ENCODE measurements around the gene RAI1.

The RAI1 gene

DNA sequence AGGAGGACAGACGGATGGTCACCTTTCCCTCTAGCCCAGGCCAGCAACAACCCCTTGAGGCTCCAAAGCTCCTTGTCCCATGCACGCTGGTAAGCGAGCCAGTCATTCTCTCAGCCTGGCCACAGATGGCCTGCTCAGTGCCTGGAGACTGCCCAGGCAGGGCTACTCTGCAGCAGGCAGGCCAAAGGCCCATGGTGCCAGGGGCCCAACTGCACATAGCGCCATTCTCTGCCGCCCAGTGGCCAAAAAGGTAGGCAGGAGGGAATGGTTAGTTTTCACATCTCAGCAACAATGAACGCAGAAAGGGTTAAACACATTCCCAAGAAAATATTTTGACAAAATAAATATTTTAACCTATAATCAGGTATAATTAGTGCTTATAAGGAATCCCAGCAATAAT, 163.2 kb downstream of the RAI1 start:
- H3K4me3 ChIP-seq (ENCODE audit: low read depth, low read length) = no peak overlapping the region
- DNase-seq (ENCODE audit: low read depth) = no peak

DNA sequence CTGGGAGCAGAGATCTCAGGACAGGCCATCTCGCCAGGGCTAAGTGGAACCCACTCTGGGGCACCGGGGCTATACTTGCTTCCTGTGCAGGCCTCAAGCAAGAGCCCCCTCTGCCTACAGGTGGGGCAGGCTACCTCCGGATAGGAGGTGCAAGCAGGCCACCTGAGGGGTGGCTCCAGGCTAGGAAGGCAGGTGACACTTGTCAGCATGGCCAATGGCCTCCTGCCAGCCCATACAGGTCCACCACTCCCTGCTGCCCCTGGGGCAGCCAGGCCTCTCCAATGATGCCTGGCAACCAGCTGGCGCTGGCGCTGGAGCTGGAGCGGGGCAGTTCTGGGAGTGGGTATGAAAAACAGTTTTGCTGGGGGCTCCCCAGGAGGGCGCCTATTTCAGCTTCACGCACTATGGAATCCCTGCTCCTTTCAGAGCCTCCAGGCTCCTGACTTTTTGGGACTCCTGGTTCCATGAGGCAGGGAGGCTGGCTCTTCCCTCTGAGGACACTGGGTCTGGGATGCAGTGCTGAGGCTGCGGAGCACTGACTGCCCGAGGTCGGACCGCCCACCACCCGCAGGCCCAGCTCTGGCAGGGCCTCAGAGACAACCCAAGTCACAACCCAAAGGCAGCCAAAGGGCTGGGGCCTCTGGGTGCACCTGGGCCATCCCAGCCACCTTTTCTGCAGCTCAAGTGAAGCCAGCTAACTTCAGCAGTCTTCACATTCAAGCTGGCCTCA, 164.0 kb downstream of the RAI1 start:
- no peak for DNase-seq (ENCODE audit: low read depth)
- H3K4me3 ChIP-seq (ENCODE audit: low read depth, low read length) = no peak overlapping the region

DNA sequence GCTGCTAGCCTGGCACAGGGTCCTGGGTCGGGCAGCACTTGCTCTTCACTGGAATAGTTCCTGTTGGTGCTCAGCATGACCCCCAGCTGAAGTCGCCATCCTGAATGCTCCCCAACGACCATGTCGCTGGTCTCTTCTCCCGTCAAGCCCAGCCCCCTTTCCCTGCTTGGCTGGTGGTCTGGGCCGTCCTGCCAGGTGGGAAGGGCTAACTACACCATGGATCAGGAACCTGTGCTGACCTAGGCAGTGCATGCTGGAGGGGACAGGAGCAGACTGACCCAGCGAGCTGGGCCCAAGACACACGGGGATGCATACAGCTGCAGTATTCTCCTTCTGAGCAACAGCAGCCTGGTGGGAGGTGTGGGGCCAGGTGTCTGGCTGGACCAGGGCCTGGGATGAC, 164.7 kb downstream of the RAI1 start:
- no peak for DNase-seq (ENCODE audit: low read depth)
- no peak overlapping the region for H3K4me3 ChIP-seq (ENCODE audit: low read depth, low read length)

DNA sequence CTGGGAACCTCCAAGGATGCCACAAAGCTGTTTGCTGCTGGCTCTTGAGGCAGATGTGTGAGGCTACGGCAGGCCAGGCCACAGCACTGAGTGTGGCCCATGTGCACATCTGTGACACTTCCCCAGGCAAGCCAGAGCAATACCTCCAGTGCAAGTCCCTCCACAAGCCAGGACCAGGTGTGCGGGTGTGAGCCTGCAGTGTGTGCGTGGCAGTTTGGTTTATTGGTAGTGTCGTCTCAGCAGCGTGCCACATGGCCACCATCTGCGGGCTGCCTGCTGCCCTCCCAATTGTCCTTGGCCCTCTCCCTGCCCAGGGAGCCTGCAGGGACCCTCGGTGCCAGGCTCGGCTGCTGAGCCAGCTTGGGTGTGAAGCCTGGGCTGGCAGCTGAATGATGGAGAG, 165.4 kb downstream of the RAI1 start:
- no peak for DNase-seq (ENCODE audit: low read depth)
- no peak overlapping the region for H3K4me3 ChIP-seq (ENCODE audit: low read depth, low read length)

DNA sequence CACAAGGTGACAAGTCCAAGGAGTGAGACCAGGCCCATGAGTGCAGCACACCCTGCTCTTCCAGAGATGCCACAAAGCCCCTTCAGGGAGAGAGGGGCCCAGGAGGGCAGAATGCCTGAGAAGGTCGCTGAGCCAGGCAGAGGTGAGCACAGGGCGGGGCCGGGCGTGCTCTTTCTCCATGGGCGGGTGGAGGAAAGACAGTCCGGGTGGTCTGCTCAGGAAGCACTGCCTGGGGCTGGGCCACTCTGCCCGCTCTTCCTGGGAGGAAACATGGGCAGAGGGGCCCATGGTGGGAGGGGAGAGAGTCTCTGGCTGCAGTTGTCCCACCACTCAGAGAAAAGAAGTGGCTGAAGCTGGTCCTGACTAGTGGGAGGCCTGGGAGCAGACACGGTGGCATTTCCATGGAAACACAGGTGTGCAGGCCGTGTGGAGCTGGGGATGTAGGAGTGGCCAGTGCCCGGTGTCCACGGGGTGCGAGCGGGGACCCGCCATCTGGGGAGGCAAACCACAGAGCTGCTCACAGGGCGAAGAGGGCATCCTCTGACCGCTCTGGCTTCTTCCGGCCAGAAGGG, 165.9 kb downstream of the RAI1 start:
- no peak overlapping the region for H3K4me3 ChIP-seq (ENCODE audit: low read depth, low read length)
- DNase-seq (ENCODE audit: low read depth) = no peak

DNA sequence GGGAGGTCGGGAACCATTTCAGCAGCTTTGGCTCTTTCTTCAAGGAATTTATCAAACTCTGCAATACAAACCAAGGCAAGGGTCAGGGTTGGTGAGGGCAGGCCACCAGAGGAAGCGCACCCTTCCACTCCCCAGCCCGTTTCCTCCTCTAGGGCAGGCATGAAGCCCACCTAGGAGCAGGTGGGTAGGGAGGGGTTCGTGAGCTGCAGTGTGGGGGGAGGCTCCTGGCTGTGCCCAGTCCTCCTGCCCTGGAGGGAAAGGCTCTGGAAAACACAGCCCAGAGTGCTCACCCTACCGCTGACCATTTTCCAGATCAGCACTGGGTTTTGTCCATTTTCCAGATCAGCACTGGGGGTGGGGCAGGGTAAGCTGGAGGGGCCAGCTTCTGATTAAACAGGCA, 166.5 kb downstream of the RAI1 start:
- no peak overlapping the region for H3K4me3 ChIP-seq (ENCODE audit: low read depth, low read length)
- DNase-seq (ENCODE audit: low read depth) = no peak

DNA sequence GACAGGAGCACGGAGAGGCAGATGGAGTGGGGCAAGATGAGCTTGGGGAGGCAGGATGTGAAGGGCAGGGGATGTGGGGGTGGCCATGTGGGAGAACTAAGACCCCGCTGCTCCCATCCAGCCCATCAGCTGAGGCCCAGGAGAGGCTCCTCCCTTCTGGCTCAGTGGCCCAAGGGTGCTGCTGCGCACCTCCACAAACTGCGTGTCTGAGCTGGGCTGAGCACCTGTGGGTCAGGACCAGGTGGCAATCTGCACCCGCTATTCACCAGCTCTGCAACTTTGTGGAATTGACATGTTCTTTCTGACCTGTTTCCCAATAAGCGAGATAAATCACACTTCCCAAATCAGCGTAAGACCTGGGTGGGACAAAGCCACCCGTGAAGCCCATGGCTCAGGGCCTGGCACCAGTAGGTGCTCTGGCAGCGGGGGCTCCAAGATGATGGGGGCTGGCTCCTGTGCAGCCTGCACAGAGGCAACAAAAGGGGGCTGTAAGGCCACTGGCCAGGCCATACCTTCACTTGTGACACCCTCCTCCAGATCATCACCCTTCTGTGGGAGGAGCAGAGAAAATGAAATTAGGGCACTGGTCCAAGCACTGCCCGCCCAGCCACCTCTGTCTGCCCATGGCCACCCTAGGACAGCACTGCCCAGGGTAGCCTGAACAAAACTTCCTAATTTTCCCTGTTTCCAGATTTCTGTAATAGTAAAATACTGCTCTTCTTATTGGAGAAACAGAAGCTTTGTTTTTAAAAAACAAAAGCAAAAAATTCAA, 167.2 kb downstream of the RAI1 start:
- H3K4me3 ChIP-seq (ENCODE audit: low read depth, low read length) = no peak overlapping the region

DNA sequence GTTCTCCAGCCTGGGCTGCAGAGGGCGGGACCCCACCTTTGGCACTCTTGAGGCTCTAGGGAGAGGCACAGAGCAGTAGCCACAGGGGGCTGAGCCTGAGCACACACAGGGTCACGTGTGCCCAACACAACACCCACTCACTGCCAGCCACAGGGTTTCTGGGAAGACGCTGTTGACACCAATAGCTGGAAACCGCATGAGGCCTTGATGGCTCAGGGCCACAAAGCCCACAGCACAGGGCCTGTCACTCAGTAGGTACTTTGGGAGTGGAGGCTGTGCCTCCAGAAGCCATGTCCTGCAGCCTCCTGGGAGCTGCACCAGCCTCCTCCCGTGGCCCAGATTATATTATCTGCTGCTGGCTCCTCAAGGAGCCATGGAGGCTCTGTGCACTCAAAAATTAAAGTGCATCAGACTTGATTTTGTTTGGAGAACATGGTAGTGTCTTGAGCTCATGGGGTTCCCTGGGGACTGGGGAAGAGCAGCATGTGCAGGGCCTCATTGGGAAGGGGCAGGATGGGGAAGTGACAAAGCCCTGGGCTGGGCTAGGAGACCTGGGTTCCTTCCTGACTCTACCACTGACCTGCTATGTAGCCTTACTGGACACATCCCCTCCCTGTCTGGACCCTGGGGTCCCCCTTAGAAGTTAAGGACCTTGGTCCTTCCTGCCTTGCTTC, 168.0 kb downstream of the RAI1 start:
- H3K4me3 ChIP-seq (ENCODE audit: low read depth, low read length) = no peak overlapping the region
- no peak for DNase-seq (ENCODE audit: low read depth)

More for the DNA sequence above, 167.2 kb downstream of the RAI1 start:
- DNase-seq (ENCODE audit: low read depth) = no peak

DNA sequence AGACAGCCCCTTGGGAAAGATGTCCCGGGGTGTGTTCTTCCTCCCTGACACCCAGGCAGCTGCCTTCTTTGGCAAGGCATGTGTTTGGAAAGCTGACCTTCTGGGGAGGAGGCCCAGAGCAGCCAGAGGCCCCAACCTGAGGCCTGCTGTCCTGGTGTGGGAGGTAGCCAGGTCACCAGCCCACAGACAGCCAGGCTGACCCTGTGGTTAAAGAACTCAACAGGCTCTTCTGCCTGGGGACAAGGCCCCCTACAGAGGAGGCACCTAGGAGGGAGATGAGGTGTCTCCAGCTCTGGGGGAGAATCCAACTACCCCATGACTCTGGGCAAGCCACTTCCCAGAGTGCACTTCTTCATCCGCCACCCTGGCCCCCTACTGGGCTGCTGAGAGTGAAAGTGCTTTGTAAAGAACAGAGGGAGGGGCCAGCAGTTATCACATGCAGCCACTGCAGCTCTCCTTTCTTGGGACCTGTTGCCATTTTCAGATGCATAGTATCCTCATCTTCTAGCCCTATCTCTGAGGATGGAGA, 168.7 kb downstream of the RAI1 start:
- H3K4me3 ChIP-seq (ENCODE audit: low read depth, low read length) = no peak overlapping the region
- DNase-seq (ENCODE audit: low read depth) = no peak

DNA sequence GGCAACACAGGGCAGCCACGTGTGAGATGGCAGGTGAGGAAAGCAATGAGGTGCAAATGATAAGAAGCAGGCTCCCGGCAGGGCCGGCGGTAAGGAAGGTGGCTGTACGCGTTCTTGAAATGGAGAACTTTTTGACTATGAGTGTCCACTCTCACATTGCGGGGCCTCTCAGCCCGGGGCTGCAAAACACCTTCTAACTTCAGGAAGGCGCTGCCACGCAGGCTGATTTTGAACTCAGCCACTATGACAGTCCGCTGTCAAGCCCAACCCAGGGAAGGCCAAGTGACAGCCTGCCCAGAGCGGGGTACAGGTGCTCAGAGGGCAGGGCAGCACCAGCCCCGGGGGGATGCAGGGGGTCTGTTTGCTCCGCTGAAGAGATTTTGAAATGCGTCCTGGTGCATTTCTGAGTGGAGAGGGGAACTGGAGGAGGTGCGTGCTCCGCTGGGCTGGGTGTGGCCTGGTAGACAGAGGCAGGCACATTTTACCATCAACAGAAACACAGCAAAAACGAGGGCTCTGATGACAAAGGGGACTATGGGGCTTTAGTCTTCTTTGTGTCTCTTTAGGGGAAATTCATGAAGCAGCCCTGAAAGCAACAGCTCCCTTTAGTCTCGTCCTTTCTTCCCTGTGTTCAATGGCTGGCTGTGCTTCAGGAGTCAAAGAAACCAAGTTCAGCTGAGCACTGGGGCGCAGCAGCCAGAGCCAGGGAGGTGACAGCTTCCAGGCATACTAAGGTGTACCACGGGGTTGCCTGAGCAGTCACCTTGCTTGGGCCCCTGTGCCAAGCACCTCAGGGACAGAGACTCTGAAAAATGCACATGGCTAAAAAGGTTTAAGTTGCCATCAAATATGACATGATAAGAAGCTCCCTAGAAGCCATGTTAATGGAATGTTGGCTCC, 170.1 kb downstream of the RAI1 start:
- no peak for DNase-seq (ENCODE audit: low read depth)
- no peak overlapping the region for H3K4me3 ChIP-seq (ENCODE audit: low read depth, low read length)

DNA sequence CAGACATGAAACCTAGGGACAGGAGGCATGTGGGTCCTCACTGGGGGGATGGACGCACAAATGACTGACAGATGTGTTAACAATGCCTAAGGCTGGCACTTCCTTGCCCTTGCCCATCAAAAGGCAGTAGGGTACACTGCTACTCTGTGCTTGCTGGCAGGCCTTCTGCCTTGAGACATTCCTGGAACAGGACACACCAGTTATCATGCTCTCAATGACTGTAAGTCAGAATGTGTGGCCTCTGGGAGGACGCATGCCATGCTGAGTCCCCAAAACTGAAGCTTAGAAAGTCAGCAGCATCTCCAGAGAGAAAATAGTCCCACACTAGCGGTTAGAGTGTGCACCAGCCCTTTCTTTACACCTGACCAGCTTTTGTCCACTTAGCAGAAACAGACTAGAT, 171.7 kb downstream of the RAI1 start:
- DNase-seq (ENCODE audit: low read depth) = no peak
- no peak overlapping the region for H3K4me3 ChIP-seq (ENCODE audit: low read depth, low read length)

DNA sequence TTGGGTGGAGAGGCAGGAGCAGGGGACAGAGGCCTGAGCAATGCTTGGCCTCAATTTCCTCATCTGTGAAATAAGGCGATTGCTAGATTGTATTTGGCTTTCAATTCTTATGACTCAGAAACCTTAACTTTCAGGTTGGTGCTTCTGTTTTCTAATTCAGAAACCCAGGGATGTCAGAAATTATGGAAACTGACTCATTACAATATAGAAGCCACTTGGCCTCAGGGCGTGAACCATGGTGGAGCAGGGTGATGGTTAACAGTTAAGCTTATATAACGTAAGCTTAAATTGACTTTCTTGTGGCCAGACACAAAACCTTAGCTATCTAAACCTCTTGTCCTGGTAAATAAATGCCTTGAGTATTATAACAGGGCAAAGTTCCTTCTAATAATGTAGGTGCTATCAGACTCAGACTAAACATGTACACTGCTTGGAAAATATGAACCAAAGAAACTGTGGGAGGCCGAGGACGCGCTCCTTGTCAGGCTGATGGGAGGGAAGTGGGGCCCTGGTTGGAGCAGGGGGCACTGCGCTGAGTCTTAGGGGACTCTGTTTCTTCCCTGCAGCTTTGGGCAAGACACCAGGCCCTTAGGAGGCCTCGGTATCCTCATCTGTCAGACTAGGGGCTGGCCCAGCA, 172.7 kb downstream of the RAI1 start:
- no peak for DNase-seq (ENCODE audit: low read depth)
- no peak overlapping the region for H3K4me3 ChIP-seq (ENCODE audit: low read depth, low read length)

DNA sequence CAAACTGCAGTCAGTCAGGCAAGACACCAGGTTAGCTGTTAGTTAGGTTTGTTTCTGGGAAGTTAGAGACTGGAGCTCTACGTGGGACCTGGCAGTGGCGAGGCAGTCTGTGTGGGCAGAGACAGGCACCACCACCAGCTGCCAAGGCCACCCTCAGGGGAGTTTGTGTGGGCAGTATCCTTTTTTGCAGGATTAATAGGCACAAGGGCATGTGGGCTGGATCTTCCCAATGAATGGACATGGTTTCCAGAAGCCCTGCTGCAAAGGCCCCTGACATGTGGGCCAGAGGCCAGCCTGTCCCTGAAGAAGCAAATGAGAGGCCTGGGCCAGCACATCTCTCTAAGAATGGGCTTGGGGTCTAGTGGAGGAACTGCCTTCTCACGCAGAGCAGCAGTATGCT, 174.7 kb downstream of the RAI1 start:
- H3K4me3 ChIP-seq (ENCODE audit: low read depth, low read length) = no peak overlapping the region
- no peak for DNase-seq (ENCODE audit: low read depth)

DNA sequence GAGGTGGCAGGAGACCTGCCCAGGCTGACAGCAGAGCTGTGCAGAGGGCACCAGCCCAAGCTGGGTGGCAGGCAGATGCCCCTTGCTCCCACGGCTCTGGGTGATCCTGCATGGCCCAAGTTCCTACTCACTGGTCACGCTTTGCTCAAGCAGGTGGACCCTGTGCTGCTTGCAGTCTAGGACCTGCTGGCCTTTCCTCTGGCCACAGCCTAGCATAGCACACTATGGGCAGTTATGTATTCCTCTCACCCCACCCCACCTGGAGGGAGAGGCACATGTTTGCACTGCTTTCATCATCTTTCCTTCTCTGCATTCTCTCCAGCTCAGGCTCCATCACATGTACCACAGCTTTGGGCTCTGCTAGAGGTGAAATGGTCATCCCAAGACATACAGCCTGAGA, 175.1 kb downstream of the RAI1 start:
- H3K4me3 ChIP-seq (ENCODE audit: low read depth, low read length) = no peak overlapping the region
- DNase-seq (ENCODE audit: low read depth) = no peak

DNA sequence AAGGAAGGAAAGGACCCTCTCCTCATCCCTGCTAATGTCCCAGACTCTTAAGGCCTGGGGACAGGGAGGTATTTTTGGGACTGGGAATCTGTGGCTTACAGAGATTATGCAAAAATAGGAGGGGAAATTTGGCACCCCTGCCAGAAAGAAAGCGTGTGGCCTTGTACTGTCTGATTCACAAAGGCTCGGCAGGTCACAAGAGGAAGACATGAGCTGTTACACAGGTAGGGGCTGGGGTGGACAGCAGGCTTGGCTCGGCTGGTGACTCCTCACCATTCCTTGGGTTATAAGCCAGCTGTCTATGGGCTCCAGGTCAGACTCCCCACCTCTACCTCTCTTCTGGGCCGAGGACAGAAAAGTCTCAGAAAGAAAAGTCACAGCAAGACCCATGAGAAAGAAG, 176.2 kb downstream of the RAI1 start:
- H3K4me3 ChIP-seq (ENCODE audit: low read depth, low read length) = no peak overlapping the region
- no peak for DNase-seq (ENCODE audit: low read depth)

DNA sequence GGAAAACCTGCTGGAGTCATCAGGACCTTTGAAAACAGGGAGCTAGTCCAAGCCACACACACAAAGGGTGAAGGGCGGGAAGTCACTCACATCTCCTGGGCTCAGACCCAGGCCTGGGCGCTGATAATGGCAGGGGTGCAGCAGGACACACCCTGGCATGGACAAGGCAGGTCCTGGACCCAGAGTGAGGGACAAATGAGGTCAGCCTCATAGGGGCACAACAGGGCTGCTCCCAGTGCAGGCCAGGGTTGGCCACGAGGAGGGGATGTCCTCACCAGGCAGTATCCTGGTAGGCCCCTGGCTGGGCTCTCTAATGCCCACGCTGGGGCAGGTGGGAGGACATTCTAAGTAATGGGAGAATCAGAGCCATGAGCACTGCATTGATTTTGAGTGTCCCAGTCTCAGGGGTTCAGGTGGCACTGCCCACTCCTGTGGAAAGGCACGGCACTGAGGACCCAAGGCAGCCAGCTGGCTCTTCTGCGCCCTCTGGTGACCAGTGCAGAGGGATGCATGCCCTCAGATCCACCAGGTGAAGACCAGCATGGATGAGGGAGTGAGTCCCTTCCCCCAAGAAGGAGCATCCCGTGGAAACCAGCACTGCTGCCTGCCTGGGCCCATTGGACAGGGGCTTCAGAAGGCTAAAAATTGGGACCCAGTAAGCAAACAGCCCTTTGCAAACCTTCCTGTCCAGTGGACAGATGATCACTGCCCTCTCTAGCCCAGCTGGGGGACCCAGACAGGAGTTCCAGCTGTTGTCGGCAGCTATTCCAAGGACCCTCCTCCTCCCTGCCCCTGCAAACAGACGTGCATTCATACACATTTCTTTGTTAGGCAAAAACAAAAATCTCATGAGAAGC, 178.9 kb downstream of the RAI1 start:
- H3K4me3 ChIP-seq (ENCODE audit: low read depth, low read length) = no peak overlapping the region
- no peak for DNase-seq (ENCODE audit: low read depth)

DNA sequence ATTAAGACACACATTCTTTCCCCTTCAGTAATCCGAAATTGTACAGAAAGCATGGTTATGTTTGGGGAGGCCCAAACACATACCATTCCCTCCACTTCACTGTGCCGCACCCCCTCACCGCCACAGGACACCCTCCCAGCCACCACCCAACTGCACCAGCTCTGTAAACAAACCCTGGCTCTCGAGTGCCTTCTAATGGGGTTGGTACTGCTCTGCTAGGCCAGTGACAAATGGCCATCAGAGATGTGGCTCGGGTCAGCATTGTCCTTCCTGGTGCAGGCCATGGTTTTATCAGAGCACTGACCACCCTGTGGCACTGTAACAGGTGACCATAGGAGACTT, 179.5 kb downstream of the RAI1 start:
- H3K4me3 ChIP-seq (ENCODE audit: low read depth, low read length) = no peak overlapping the region
- DNase-seq (ENCODE audit: low read depth) = no peak

All from skeletal muscle cell (primary cell).